ENCODE data around the gene KRTAP12-2.

GRCh38 chr21:44619886-44620285, 46.8 kb downstream of the KRTAP12-2 start:
- TF ChIP-seq, protein P1, sequence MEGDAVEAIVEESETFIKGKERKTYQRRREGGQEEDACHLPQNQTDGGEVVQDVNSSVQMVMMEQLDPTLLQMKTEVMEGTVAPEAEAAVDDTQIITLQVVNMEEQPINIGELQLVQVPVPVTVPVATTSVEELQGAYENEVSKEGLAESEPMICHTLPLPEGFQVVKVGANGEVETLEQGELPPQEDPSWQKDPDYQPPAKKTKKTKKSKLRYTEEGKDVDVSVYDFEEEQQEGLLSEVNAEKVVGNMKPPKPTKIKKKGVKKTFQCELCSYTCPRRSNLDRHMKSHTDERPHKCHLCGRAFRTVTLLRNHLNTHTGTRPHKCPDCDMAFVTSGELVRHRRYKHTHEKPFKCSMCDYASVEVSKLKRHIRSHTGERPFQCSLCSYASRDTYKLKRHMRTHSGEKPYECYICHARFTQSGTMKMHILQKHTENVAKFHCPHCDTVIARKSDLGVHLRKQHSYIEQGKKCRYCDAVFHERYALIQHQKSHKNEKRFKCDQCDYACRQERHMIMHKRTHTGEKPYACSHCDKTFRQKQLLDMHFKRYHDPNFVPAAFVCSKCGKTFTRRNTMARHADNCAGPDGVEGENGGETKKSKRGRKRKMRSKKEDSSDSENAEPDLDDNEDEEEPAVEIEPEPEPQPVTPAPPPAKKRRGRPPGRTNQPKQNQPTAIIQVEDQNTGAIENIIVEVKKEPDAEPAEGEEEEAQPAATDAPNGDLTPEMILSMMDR (IDR thresholded peaks at IDR 0.05 in 8 of 11, conservative IDR thresholded peaks at IDR 0.05 in 3 of 11): no peak
- TF ChIP-seq POLR2A (IDR thresholded peaks at IDR 0.05): no peak
